HL-60/S4 treated with phorbol 12-myristate 13-acetate at 8.2 ng/mL for 4 days and 3 days (cell line): ENCODE data around the gene PVALEF.

Experiments used
- in situ Hi-C: fragments of 300-500 bp; cut with MboI; formaldehyde crosslinking; loops from 2 replicates; pipeline ENCODE4 v1.15.0; 2022; ENCODE audit warnings: low sequenced_read_pairs

PVALEF gene

DNA sequence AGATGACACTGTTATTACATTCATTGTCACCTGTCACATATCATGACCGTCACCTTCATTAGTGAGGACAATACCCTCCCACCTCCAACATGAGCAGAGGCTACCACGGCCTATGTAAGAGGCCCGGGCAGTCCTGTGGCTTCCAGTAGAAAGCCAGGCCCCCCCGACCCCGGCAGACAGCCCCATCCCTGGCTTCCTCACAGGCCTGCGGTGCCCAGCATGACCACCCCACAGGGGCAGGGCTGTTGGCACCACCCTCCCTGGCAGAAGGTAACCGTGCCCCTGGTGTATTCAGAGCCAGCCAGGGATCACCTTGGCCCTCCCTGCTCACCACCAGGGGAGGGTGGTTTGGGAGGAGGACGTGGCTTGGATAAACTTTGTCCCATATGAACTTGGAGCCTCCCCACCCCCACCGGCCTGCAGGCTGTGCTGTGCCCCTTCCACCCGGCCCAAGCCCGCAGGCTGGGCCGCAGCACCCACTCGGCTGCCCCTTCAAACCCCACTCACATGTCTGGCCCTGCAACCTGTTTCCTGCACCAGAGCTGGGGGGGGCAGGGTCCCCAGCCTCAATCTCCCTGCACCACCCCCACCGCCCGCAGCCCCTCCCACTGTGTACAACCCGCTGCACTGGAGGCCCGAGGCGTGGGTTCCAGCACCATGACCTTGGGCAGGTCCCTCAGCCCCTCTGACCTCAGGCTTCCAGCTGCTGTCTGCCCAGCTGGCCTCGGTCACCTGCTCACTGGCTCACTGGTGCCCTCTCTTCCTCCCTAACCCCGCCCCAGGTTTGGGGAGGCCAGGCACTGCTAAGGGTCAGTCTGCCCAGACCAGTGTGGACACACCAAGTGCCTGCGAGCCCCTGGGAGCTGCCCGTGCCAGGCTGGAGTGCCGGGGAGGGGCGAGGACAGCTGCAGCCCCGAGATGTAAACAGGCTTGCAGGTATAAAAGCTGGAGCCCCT is 13.1 kb downstream of the PVALEF start:
- in situ Hi-C loops: no loop called here

DNA sequence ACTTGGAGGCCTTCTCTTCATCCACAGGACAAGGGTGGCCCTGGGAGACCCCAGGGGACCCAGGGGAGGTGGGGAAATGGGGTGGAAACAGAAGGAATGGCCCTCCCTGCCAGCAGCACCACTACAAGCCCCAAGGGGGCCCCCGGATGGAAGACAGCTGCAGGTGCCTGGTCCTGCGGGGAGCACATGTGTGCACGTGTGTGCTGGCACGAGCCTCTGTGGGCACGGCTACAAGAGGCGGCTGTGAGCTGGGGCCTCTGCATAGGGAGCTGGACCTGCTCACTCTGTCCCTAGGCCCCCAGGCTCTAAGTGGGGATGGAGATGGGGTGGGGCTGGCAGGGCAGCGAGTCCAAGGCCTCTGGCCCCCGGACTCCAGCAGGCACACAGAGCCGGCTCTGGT is 13.9 kb downstream of the PVALEF start:
- in situ Hi-C loops: no loop called here

DNA sequence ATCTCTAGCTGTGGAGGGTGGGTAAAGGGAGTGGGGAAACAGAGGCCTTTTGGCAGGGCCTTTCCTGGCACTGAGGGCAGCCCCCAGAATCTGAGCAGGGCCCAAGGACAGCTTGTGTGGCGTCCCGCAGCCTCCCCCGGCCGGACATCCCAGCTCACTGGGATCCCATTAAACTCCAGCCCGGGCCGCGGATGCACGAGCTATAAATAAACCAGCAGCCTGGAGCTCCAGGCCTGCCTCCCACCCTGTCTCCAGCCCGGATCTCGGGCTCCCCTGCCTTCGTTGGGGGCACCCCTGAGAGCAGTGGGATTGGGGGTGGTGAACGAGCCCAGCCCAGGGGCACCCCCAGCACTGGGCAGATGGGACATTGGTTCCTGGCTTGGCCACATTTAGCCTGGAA is 14.6 kb downstream of the PVALEF start:
- in situ Hi-C loops: no loop called here

DNA sequence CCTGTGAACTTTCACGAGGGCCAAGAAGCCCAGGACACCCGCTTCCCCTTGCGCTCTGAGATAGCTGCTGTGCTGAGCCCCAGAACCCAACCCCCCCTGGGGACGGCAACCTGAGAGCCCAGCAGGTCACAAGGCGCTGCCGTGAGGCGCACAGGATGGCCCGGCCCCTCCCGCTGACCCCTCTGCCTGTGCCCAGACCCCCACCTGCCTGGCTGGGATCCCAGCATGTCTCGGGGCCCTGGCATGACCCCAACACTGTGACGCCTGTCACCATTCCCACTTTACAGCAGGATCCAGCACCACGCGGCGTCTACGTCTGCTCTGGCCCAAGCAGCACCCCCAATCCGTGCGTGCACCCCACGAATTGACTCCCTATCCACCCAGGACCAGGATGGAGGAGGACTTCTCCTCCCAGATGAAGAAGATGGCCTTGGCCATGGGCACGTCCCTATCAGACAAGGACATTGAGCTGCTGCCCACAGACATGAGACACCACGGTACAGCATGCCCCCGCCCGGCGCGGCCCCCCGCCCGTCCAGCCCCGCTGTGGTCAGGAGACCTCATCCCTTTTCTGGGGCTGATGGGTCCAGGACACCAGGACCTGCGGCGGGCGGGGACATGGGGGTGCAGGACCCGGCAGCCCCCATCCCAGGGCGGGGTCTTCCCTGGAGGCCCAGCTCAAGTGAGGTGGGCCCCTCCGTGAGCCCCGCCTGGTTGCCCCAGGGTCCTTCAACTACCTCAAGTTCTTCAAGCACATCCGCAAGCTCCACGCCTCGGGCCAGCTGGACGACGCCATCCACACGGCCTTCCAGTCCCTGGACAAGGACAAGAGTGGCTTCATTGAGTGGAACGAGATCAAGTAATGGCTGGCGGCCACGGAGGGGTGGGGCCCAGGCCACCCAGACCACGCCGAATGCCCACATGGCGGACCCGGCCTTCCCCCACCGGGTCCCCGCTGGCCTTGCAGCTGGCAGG is 15.8 kb downstream of the PVALEF start:
- in situ Hi-C loops: no loop called here

DNA sequence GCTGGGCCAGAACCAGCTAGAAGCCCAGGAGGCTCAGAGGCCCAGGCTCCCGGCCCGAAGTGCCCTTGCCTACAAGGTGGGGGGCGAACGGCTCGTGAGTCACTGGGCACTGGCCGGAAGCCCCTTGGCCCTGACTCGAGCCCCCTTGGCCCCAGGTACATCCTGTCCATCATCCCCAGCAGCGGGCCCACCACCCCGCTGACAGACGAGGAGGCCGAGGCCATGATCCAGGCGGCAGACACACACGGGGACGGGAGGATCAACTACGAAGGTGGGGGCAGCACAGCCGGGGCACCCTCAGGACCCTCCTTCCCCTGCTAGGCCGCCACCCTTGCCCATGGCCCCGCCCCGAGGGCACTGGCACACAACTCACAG is 16.5 kb downstream of the PVALEF start:
- in situ Hi-C loops: no loop called here

DNA sequence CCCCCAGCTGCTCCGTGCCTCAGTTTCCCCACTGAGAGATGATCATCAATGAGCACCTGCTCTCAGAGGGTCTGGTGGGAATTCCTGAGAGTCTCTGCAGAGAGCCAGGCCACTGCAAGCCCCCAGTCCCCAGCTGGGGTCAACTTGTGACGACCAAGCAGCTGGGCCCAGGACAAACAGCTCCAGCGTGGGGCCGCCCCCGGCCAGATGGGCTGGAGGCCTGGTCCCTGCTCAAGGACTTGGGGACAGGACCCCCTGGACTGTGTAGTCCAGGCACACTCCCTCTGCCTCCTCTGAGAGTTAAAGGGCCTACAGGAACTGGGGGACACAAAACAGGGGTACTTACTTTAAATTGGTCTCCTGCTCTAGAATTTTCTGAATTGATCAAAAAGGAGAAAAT is 17.3 kb downstream of the PVALEF start:
- in situ Hi-C loops: no loop called here

DNA sequence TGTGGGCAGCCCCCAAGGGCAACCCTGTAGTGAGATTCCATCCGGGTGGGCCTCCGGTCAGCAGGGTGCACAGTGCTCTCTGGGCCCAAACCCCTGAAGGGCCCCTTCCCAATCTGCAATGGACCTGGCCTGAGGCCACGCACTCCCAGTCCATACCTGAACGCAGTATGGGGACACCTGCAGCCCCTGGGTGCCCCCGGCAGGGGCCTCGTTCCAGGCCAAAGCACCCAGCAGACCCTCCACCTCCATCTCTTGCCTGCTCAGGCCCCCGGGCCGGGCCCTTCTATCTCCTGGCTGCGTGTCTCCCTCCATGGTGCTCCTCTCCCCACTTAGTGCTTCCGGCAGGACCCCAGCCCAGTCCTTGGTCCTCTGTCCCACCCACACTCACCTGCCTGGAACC is 18.0 kb downstream of the PVALEF start:
- in situ Hi-C loops: no loop called here

DNA sequence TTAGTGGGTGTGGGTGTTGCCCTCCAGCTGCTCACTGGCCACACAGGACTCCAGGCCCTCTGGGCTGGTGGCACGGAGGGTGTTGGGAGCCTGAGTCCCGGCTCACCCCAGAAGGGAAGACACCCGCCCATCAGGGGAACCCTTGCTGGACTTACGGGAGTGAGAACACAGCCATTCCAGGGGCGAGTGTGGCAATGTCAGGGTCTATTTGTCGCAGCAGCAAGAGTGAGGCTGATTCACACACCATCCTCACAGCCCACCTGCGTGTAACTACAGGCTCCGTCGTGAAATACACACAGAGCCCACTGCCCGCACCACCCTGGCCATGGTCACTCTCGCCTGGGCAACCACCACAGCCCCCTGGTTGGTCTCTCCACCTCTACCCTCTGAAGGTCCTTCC is 18.5 kb downstream of the PVALEF start:
- in situ Hi-C loops: no loop called here

DNA sequence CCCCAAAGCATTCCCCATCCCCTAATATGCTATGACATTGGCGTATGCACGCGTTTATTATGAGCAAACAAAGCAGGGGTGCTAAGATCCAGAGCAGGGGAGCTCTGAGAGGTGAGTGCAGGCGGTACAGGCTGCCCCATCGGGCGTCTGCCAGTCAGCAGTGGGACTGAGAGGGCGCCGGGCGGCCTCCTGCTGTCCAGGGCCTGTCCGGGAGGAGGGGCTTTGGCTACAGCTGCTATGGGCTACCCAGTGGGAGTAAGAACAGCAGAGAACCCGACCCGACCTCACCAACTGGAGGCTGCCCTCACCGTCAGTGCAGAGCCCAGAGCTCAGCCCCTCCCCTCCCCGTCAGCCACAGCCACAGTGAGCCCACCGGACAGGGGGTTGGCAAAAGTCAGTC is 19.2 kb downstream of the PVALEF start:
- in situ Hi-C loops: no loop called here

DNA sequence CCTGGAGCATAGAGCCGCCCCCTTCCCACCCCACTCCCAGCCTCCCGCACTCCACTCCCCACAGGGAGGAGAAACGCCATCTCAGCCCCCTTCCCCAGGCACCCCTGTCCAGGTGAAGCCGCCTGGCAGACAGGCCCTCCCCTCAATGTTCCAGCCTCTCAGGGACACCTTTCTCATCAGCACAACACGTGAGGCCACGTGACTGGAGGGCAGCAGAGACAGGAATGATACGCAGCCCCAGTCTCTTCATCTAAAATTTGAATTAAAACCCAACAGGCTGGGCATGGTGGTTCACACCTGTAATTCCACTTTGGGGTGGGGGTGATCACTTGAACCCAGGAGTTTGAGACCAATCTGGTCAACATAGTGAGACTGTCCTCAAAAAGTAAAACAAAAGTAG is 20.9 kb downstream of the PVALEF start:
- in situ Hi-C loops: no loop called here

DNA sequence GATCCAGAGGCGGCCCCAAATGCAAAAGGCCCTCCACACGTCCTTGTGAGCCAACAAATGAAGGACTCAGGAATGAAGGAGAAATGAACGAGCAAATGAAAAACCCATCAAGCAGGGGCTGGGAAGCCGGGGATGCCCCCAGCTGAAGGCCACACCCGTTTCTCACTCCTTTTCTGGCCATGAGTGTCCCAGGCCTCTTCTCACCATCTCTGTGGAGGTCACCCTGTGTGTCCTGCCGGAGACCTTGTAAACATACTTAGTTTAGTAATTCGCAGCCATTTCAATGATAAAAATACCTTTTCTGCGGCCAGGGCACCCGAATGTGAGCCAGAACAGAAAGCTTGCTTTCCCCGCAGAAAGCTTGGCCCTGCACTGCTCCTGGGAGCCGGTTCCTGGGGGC is 21.8 kb downstream of the PVALEF start:
- in situ Hi-C loops: no loop called here

DNA sequence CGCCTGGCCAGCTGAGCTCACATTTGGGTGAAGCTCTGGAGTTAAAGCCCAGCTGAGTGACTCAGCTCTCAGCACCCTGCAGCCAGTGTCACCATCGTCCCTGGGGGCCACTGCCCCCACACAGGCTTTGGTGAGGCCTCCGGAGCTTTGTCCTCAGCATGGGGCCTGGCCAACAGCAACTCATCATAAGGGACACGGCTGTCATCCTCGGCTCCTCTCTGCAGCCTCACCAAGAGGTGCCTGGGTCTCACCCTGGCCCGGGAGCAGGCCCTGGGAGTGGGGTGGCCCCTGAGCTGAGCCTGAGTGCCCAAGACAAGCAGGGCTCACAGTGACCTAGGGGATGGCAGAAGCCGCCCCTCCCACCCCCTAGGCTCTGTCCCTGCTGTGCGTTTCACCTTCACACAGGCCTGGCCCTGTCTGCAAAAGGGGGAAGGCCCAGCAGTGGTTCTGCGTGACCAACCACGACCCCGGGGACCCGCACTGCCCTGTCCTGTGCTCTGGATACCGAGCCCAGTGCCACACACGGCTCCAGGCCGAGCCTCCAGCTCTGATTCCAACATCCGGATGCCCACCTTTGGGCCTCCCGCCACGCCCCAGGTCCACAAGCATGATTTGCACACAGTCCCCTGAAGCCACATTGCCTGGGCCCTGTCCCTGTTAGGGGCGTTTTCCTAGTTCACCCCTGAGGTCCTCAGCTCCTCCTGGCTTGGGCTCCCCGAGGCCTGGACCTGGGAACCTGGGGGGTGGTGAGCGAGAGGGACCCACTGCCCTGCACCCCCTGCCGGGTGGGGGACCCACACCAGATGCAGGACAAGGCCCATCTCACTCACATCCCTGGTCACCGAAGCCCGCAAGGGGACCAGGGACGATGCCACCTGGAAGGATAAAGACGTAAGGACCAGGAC is 22.5 kb downstream of the PVALEF start:
- in situ Hi-C loops: no loop called here

DNA sequence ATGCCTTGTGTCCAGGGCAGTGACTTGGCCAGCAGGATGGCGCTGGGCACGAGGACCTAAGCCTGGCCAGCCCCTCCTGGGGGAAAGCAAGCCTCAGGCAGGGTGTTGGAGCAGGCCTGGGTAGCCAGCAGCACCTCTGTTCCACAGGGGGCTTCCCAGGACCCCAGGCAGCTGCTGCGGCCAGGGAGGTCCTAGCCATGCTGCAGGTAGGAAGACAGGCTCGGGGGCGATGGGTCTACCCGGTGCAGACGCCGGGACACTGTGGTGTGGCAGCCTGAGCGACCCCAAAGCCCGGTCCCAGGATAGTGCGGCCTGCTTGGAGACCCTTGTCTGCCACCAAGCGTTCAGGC is 23.2 kb downstream of the PVALEF start:
- in situ Hi-C loops: no loop called here

DNA sequence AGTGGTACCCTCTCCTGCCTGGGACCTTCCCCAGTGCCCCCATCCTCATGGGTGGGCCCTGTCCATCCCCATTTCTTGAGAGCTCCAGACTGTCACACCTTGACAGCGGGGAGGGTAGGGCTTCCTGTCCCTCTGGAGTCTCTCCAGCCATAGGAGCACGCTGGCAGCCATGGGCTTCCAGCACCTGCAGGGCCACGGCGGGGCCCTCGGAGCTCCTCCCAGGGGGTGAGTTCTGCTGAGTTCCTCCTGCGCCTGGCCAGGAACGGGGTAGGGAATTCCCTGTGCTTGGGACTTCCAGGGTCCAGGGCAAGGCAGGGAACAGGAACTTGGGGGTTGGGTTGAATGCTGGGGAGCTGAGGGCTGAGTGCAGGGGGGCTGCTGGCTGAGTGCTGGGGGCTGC is 23.7 kb downstream of the PVALEF start:
- in situ Hi-C loops: no loop called here

DNA sequence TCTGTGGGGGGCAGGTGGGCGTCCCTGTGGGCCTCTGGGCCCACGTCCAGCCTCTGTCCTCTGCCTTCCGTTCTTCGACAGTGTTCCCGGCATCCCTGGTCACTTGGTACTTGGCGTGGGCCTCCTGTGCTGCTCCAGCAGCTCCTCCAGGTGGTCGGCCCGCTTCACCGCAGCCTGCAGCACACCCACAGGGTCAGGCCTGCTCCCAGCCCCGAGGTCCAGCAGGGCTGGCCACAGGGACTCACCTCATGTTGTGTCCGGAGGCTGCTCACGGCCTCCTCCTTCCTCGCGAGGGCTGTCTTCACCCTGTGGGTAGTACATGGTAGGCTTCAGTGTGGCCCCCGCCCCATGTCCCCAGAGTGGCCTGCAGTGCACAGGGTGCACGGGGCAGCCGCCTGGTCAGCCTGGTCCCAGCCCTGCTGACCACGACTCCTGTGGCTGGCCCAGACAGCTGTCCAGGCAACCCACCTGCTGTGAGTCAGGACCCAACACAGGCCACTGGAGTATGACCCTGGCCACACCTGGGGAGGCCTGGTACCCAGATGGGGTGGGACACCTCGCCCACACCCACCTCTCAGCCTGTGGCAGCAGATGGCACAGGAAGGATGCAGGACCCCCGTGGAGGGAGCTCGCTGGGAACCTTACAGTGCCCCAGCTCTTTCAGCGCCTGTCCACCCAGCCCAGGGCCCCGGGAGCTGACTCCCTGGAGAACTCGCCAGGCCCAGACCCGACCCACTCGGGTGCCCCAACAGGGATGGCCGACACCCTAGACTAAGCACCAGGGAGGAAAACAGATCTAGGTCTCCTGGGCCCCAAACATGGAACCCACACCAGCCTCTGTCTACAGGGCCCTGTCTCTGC is 24.6 kb downstream of the PVALEF start:
- in situ Hi-C loops: no loop called here

DNA sequence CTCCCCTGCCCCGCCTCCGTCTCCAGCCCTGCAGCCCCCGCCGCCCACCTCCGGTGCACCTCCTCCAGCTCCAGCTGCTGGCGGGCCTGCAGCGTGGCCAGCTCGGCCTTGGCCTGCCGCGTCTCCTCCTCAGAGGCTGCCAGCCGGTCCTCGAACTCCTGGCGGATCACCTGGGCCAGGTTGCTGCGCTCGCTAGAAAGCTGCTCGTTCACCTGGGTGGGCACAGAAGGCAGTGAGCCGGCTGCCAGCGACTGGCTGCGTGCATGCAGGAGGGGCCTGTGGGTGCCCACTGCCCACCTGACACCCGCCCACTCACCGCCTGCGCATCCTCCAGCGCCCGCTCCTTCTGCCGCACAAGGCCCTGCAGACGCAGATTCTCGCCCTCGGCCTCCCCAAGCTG is 25.3 kb downstream of the PVALEF start:
- in situ Hi-C loops: no loop called here

DNA sequence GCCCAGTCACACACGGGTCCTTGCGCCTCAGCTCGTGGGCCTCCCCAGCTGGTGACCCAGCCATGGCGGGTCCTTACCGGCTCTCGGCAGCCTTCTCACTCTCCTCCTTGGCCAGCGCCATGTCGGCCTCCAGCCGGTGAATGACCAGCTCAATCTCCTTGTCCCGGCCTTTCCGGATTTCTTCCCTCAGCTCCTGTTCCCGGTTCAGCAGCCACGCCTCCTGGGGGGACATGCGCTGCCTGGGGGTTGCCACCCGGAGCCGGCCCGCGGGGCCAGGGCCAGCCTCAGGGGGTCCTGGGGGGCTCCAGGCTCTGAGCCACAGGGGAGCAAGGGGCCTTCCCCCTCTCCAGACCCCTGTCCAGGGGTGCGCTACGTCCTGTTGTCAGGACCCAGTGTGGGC is 25.8 kb downstream of the PVALEF start:
- in situ Hi-C loops: no loop called here

DNA sequence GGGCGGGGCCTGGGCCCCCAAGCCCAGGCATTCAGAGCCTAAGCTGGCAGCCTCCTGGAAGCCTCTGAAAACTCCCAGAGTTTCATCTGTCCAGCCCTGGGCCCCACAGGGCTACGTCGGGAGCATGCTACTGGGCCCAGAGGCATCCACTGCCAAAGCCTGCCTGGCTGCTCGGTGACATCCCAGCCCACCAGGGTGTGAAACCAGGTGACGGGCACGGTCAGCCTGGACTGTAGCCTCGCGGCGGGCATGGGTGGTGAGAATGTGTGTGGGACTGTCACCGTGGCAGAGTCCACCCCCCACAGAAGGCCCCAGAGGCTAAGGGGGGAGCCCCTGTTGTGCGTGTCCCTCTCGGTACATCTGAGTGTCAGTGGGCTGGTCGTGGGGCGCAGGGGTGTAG is 26.3 kb downstream of the PVALEF start:
- in situ Hi-C loops: no loop called here

DNA sequence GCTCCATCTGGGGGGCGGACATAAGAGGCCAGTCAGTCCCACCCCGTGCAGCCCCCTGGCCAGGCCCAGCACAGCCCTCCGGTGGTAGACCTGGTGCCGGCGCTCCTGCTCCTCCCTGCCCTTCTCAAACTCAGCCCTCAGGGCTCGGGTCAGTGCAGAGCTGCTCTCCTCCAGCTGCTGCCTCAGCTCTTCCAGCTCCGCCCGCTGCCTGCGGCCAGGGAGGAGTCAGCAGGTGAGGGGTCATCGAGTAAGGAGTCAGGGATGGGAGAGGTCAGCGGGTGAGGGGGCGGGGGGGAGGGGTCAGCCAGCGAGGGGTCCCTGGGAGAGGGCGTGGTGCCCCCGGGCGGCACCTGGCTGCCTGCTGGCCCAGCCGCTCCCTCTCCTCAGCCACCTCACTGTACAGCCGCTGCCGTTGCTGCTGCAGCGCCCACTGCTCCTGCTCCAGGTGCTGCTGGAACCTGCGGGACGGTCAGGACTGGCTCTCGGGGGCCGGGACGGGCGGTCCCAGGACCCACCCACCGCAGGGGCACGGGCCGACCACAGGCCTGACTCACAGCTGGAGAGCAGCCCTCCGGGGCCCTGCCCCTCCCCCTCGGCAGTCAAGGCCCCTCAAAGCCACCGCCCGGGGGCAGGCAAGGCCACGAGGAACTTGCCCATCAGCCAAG is 27.2 kb downstream of the PVALEF start:
- in situ Hi-C loops: no loop called here

DNA sequence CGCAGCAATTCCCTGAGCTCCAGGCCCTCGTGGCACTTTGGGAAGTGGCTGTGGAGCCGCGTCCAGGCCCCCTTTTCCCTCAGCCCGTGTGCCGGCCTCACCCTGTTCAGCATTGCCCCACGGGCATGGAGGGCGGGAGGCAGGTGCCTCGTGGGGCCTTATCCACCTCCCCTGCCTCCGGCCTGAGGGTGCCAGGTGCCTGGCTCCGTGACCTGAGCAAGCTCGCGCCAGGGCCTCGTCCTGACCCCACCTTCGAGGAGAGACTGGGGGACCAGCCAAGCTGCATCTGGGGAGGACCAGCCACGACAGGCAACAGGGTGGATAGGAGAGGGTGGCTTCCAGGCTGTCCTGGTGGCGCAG is 27.7 kb downstream of the PVALEF start:
- in situ Hi-C loops: no loop called here
